SK-N-SH treated with all-trans-retinoic acid at 6 μM for 48 hours (cell line): ENCODE results near the gene PLA2G3.

ENCODE experiments used
- ATAC-seq: fragments of 200-7000 bp; cut with Tn5 transposase; 3 replicates; pipeline ENCODE4 v1.9.1; 2020; ENCODE audit warnings: mild to moderate bottlenecking, moderate library complexity
- BACH2 ChIP-seq: fragments of 250-450 bp; sonication (Bioruptor Pico); IDR thresholded peaks from 2 replicates; pipeline ENCODE4 v1.9.0; 2021; ENCODE audit warnings: mild to moderate bottlenecking, borderline replicate concordance
- CREB5 ChIP-seq: fragments of 250-450 bp; sonication (Bioruptor Pico); IDR thresholded peaks from 2 replicates; pipeline ENCODE4 v1.5.1; 2020; ENCODE audit warnings: low read depth, mild to moderate bottlenecking, moderate library complexity
- CSDC2 ChIP-seq: fragments of 250-450 bp; sonication (Bioruptor Pico); IDR thresholded peaks from 2 replicates; pipeline ENCODE4 v1.5.0; 2020; ENCODE audit warnings: mild to moderate bottlenecking, moderate library complexity
- ESRRG ChIP-seq: fragments of 250-450 bp; sonication (Bioruptor Pico); IDR thresholded peaks from 2 replicates; pipeline ENCODE4 v1.6.1; 2021; ENCODE audit warnings: mild to moderate bottlenecking
- ISL1 ChIP-seq: fragments of 250-450 bp; sonication (Bioruptor Pico); IDR thresholded peaks from 2 replicates; pipeline ENCODE4 v2.1.2; 2022; ENCODE audit warnings: mild to moderate bottlenecking, moderate library complexity
- OSR1 ChIP-seq: fragments of 250-450 bp; sonication (Bioruptor Pico); IDR thresholded peaks from 2 replicates; pipeline ENCODE4 v1.8.0; 2022; ENCODE audit warnings: moderate library complexity, mild to moderate bottlenecking, inconsistent platforms
- PPARA ChIP-seq: fragments of 250-450 bp; sonication (Bioruptor Pico); IDR thresholded peaks from 2 replicates; pipeline ENCODE4 v1.5.0; 2020; ENCODE audit warnings: mild to moderate bottlenecking, borderline replicate concordance
- TCF4 ChIP-seq: fragments of 250-450 bp; sonication (Bioruptor Pico); IDR thresholded peaks from 2 replicates; pipeline ENCODE4 v1.8.0; 2021; ENCODE audit warnings: mild to moderate bottlenecking, moderate library complexity, borderline replicate concordance
- TOX ChIP-seq: fragments of 250-450 bp; sonication (Bioruptor Pico); IDR thresholded peaks from 2 replicates; pipeline ENCODE4 v1.8.0; 2021; ENCODE audit warnings: mild to moderate bottlenecking, moderate library complexity, borderline replicate concordance
- ZC3H10 ChIP-seq: fragments of 250-450 bp; sonication (Bioruptor Pico); IDR thresholded peaks from 2 replicates; pipeline ENCODE4 v1.5.1; 2021; ENCODE audit warnings: mild to moderate bottlenecking, moderate library complexity
- ZFP3 ChIP-seq: fragments of 250-450 bp; sonication (Bioruptor Pico); IDR thresholded peaks from 2 replicates; pipeline ENCODE4 v1.5.0; 2020; ENCODE audit warnings: mild to moderate bottlenecking, moderate library complexity
- ZFP30 ChIP-seq: fragments of 450-650 bp; formaldehyde crosslinking; IDR thresholded peaks from 2 replicates; pipeline ENCODE4 v1.5.0; 2022; ENCODE audit warnings: mild to moderate bottlenecking, moderate library complexity
- ZNF565 ChIP-seq: fragments of 450-650 bp; formaldehyde crosslinking; conservative IDR thresholded peaks from 2 replicates; pipeline ENCODE4 v1.5.0; 2020; ENCODE audit warnings: low read depth, mild to moderate bottlenecking, moderate library complexity
- ZNF8 ChIP-seq: fragments of 450-650 bp; formaldehyde crosslinking; IDR thresholded peaks from 2 replicates; pipeline ENCODE4 v1.5.0; 2020; ENCODE audit warnings: mild to moderate bottlenecking, moderate library complexity
- TF ChIP-seq, protein P1 (sequence below): fragments of 250-450 bp; sonication (Bioruptor Pico); IDR thresholded peaks from 2 replicates; pipeline ENCODE4 v1.5.0; 2020; ENCODE audit warnings: mild to moderate bottlenecking, moderate library complexity
- TF ChIP-seq, protein P2 (sequence below): fragments of 250-450 bp; sonication (Bioruptor Pico); IDR thresholded peaks from 2 replicates; pipeline ENCODE4 v1.8.0; 2020; ENCODE audit warnings: mild to moderate bottlenecking, moderate library complexity, borderline replicate concordance

The PLA2G3 gene

DNA sequence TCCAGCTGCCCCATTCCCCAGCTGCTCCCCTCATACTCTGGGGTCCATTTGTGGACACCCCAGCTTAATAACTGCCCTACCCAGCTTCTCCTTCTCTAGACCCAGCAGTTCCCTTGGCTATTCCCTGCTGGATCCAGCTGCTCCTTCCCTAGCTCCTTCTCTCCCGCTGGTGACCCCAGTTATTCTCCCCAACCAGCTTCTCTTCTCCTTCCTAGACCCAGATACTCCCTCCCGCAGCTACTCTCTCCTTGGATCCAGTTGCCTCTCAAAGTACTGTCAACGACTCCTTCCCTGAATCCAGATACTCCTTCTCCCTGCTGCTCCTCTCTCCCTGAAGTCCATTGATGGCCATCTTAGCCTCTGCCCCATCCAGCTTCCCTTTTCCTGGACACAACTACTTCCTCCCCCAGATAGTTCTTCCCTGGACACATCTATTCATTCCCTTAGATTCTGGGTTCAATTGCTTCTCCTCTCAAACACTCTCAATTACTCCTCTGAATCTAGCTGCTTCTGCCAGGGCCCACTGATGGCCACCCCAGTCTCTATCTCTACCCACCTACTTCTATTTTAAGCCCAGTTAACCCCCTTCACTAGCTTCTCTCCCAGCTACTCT is 44.6 kb downstream of the PLA2G3 start:
- TF ChIP-seq TCF4 (CRISPR knock-in tag): no peak
- ATAC-seq: no peak

- TF ChIP-seq, protein P1, sequence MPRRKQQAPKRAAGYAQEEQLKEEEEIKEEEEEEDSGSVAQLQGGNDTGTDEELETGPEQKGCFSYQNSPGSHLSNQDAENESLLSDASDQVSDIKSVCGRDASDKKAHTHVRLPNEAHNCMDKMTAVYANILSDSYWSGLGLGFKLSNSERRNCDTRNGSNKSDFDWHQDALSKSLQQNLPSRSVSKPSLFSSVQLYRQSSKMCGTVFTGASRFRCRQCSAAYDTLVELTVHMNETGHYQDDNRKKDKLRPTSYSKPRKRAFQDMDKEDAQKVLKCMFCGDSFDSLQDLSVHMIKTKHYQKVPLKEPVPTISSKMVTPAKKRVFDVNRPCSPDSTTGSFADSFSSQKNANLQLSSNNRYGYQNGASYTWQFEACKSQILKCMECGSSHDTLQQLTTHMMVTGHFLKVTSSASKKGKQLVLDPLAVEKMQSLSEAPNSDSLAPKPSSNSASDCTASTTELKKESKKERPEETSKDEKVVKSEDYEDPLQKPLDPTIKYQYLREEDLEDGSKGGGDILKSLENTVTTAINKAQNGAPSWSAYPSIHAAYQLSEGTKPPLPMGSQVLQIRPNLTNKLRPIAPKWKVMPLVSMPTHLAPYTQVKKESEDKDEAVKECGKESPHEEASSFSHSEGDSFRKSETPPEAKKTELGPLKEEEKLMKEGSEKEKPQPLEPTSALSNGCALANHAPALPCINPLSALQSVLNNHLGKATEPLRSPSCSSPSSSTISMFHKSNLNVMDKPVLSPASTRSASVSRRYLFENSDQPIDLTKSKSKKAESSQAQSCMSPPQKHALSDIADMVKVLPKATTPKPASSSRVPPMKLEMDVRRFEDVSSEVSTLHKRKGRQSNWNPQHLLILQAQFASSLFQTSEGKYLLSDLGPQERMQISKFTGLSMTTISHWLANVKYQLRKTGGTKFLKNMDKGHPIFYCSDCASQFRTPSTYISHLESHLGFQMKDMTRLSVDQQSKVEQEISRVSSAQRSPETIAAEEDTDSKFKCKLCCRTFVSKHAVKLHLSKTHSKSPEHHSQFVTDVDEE (CRISPR knock-in tag): no peak
- no peak for ATAC-seq
These were observed 45.6 kb downstream of the PLA2G3 start for GRCh38 chr22:31094741-31095140.

DNA sequence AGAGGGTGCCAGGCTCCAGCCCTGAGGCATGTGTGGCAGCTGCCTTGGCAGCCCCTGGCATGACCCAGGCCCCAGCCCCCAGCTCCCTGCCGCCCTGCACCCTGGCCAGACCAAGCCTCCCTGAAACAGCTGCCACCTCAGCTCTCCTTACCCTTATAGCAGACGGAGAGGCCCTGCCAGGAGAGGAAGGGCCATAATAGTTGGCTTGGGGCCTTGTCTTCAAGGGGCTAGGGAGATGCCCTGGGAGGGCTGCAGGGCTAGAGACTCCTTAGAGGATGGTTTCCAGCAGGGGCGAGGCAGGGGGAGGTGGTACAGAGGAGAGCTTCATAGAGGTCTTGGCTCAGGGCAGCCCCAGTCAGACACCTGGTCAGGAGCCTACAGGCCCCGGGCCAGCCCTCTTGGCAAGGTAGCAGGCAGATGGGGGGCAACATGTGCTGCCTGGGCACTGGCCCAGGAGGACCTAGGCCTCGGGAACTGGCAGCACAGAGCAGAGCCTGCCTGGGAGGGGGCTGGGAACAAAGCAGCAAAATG is 46.2 kb downstream of the PLA2G3 start:
- ATAC-seq: no peak
- TF ChIP-seq CREB5 (CRISPR knock-in tag): no peak
- TF ChIP-seq PPARA (CRISPR knock-in tag): no peak
- no peak for TF ChIP-seq ZFP30 (CRISPR knock-in tag)
- TF ChIP-seq BACH2 (CRISPR knock-in tag): no peak
- TF ChIP-seq ZFP3 (CRISPR knock-in tag): no peak
- TF ChIP-seq, protein P2, sequence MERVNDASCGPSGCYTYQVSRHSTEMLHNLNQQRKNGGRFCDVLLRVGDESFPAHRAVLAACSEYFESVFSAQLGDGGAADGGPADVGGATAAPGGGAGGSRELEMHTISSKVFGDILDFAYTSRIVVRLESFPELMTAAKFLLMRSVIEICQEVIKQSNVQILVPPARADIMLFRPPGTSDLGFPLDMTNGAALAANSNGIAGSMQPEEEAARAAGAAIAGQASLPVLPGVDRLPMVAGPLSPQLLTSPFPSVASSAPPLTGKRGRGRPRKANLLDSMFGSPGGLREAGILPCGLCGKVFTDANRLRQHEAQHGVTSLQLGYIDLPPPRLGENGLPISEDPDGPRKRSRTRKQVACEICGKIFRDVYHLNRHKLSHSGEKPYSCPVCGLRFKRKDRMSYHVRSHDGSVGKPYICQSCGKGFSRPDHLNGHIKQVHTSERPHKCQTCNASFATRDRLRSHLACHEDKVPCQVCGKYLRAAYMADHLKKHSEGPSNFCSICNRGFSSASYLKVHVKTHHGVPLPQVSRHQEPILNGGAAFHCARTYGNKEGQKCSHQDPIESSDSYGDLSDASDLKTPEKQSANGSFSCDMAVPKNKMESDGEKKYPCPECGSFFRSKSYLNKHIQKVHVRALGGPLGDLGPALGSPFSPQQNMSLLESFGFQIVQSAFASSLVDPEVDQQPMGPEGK (CRISPR knock-in tag): no peak
- no peak for TF ChIP-seq ESRRG (CRISPR knock-in tag)
- no peak for TF ChIP-seq ZNF8 (CRISPR knock-in tag)

- TF ChIP-seq, protein P1 (CRISPR knock-in tag): no peak
- TF ChIP-seq ZNF565 (CRISPR knock-in tag) (no peak), CSDC2 (CRISPR knock-in tag) (no peak), ISL1 (CRISPR knock-in tag) (no peak), ZFP30 (CRISPR knock-in tag) (no peak), PPARA (CRISPR knock-in tag) (no peak), ZC3H10 (CRISPR knock-in tag) (no peak)
- TF ChIP-seq, all 23 proteins: peak for 0
- no peak for ATAC-seq
These were observed 47.0 kb downstream of the PLA2G3 start for GRCh38 chr22:31093086-31093850.

GRCh38 chr22:31092161-31092560 is 48.1 kb downstream of the PLA2G3 start:
- TF ChIP-seq ZNF8 (CRISPR knock-in tag) (no peak), BACH2 (CRISPR knock-in tag) (no peak), OSR1 (no peak), ZC3H10 (CRISPR knock-in tag) (no peak), TOX (CRISPR knock-in tag) (no peak)
- TF ChIP-seq, protein P2 (CRISPR knock-in tag): no peak
- TF ChIP-seq, protein P1 (CRISPR knock-in tag): no peak
- TF ChIP-seq, all 23 proteins: peak for 0
- ATAC-seq: no peak
